ENCODE results near the gene C1orf167.

Gene C1orf167

DNA sequence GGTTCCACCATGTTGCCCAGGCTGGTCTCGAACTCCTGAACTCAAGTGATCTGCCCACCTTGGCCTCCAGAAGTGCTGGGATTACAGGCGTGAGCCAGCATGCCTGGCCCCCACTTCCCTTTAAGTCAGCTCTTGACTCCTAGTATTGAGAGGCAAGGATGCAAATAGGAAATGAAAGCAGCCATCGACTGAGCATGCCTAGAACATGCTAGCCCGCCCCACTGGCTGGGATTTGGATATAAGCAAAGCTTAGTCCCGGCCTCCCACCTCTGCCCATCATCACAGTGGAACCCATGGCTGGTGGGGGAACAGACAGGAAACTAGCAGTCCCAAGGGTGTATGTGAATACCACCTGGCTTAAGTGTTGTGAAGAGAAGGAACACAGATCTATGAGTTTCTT is 10.5 kb downstream of the C1orf167 start:
- Histone ChIP-seq H3K9me3 (ENCODE audit: insufficient read depth, low read length) (no peaks in the 10 kb centered on the region), H3K36me3 (ENCODE audit: low read length) (no peaks in the 10 kb centered on the region), H3K4me3 (ENCODE audit: insufficient read depth, low read length, poor library complexity, severe bottlenecking) (no peak overlapping the region), H3K27ac (ENCODE audit: low read depth, low read length) (no peak overlapping the region), H3K9me2 (replicated peaks; ENCODE audit: insufficient read depth, low read length) (no peaks in the 10 kb centered on the region), H3K9ac (ENCODE audit: low read length) (no peak overlapping the region), H2AFZ (ENCODE audit: low read depth, low read length, severe bottlenecking) (no peak overlapping the region), H4K20me1 (ENCODE audit: low read depth, low read length) (no peaks in the 10 kb centered on the region), H3K27me3 (ENCODE audit: low read length) (no peaks in the 10 kb centered on the region), H3K79me2 (ENCODE audit: insufficient read depth, low read length) (no peaks in the 10 kb centered on the region), H3K4me2 (ENCODE audit: low read depth, low read length, poor library complexity, severe bottlenecking) (no peak overlapping the region), H3F3A (ENCODE audit: insufficient read depth) (no peaks in the 10 kb centered on the region)
- TF ChIP-seq, protein P1, sequence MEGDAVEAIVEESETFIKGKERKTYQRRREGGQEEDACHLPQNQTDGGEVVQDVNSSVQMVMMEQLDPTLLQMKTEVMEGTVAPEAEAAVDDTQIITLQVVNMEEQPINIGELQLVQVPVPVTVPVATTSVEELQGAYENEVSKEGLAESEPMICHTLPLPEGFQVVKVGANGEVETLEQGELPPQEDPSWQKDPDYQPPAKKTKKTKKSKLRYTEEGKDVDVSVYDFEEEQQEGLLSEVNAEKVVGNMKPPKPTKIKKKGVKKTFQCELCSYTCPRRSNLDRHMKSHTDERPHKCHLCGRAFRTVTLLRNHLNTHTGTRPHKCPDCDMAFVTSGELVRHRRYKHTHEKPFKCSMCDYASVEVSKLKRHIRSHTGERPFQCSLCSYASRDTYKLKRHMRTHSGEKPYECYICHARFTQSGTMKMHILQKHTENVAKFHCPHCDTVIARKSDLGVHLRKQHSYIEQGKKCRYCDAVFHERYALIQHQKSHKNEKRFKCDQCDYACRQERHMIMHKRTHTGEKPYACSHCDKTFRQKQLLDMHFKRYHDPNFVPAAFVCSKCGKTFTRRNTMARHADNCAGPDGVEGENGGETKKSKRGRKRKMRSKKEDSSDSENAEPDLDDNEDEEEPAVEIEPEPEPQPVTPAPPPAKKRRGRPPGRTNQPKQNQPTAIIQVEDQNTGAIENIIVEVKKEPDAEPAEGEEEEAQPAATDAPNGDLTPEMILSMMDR (IDR thresholded peaks at IDR 0.05; ENCODE audit: insufficient read depth, low read length, poor library complexity, severe bottlenecking) = no peak

DNA sequence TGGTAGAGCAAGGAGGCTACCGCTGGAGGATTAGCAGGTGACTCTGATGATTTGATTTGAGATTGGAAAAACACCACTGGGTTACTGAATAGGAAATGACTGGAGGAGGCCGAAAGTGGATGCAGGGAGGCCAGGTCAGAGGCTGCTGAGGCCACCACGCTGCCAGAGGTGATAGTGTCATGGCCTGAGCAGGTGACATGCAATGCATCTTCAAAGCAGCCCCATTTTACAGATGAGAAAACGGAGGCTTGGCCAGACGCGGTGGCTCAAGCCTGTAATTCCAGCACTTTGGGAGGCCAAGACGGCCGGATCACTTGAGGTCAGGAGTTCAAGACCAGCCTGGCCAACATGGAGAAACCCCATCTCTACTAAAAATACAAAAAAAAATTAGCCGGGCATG is 12.8 kb downstream of the C1orf167 start:
- Histone ChIP-seq H2AFZ (ENCODE audit: low read depth, low read length, severe bottlenecking) (no peak overlapping the region), H3K9ac (ENCODE audit: low read length) (no peak overlapping the region), H3K4me3 (ENCODE audit: insufficient read depth, low read length, poor library complexity, severe bottlenecking) (no peak overlapping the region), H3K79me2 (ENCODE audit: insufficient read depth, low read length) (no peaks in the 10 kb centered on the region), H3K36me3 (ENCODE audit: low read length) (no peaks in the 10 kb centered on the region), H4K20me1 (ENCODE audit: low read depth, low read length) (no peaks in the 10 kb centered on the region), H3K9me3 (ENCODE audit: insufficient read depth, low read length) (no peaks in the 10 kb centered on the region), H3K9me2 (replicated peaks; ENCODE audit: insufficient read depth, low read length) (no peaks in the 10 kb centered on the region), H3K4me2 (ENCODE audit: low read depth, low read length, poor library complexity, severe bottlenecking) (no peak overlapping the region), H3K27me3 (ENCODE audit: low read length) (no peaks in the 10 kb centered on the region), H3K27ac (ENCODE audit: low read depth, low read length) (no peak overlapping the region), H3F3A (ENCODE audit: insufficient read depth) (no peaks in the 10 kb centered on the region)
- no peak for TF ChIP-seq EZH2phosphoT487 (conservative IDR thresholded peaks at IDR 0.05; ENCODE audit: low read length)
- TF ChIP-seq, protein P1 (IDR thresholded peaks at IDR 0.05; ENCODE audit: insufficient read depth, low read length, poor library complexity, severe bottlenecking) = no peak

GRCh38 chr1:11777658-11778322 is 15.8 kb downstream of the C1orf167 start:
- no peaks in the 10 kb centered on the region for H3K27me3 ChIP-seq (ENCODE audit: low read length)
- H2AFZ ChIP-seq (ENCODE audit: low read depth, low read length, severe bottlenecking) = no peak overlapping the region
- H4K20me1 ChIP-seq (ENCODE audit: low read depth, low read length) = no peaks in the 10 kb centered on the region
- H3K9me2 ChIP-seq (replicated peaks; ENCODE audit: insufficient read depth, low read length) = no peaks in the 10 kb centered on the region
- TF ChIP-seq, protein P1 (IDR thresholded peaks at IDR 0.05; ENCODE audit: insufficient read depth, low read length, poor library complexity, severe bottlenecking) = no peak
- no peak for TF ChIP-seq EZH2phosphoT487 (conservative IDR thresholded peaks at IDR 0.05; ENCODE audit: low read length)
- H3K4me3 ChIP-seq (ENCODE audit: insufficient read depth, low read length, poor library complexity, severe bottlenecking) = no peak overlapping the region
- no peak overlapping the region for H3K4me2 ChIP-seq (ENCODE audit: low read depth, low read length, poor library complexity, severe bottlenecking)
- no peaks in the 10 kb centered on the region for H3K79me2 ChIP-seq (ENCODE audit: insufficient read depth, low read length)
- H3K9ac ChIP-seq (ENCODE audit: low read length) = no peak overlapping the region
- H3K36me3 ChIP-seq (ENCODE audit: low read length) = no peaks in the 10 kb centered on the region
- no peaks in the 10 kb centered on the region for H3K9me3 ChIP-seq (ENCODE audit: insufficient read depth, low read length)
- no peaks in the 10 kb centered on the region for H3F3A ChIP-seq (ENCODE audit: insufficient read depth)
- H3K27ac ChIP-seq (ENCODE audit: low read depth, low read length) = no peak overlapping the region
